Progenitor cell of endocrine pancreas (in vitro differentiated cells): ENCODE results near the gene CLTB. TPM values are rescaled to one million over a fixed set of nuclear protein-coding genes. Genes with fewer than 3 reads are reported as not detected.

ENCODE experiments used
- DNase-seq: peaks from one replicate; pipeline ENCODE4 v3.0.0; 2021; ENCODE audit warnings: low spot score; ENCODE audit not compliant: unreplicated experiment
- H3K27ac Mint-ChIP-seq: 2 replicates; pipeline ENCODE4 v1.8.0; 2021; ENCODE audit warnings: mild to moderate bottlenecking, moderate library complexity, mixed read lengths
- H3K27me3 Mint-ChIP-seq: 2 replicates; pipeline ENCODE4 v1.8.0; 2021; ENCODE audit warnings: mixed read lengths
- H3K36me3 Mint-ChIP-seq: 2 replicates; pipeline ENCODE4 v1.8.0; 2022; ENCODE audit warnings: mixed read lengths; ENCODE audit not compliant: insufficient read depth
- H3K4me1 Mint-ChIP-seq: 2 replicates; pipeline ENCODE4 v1.8.0; 2021; ENCODE audit warnings: low read depth, mixed read lengths
- H3K4me3 Mint-ChIP-seq: 2 replicates; pipeline ENCODE4 v1.8.0; 2021; ENCODE audit warnings: low read depth, mild to moderate bottlenecking, moderate library complexity, mixed read lengths
- H3K9me3 Mint-ChIP-seq: 2 replicates; pipeline ENCODE4 v1.8.0; 2021; ENCODE audit warnings: low read depth, mixed read lengths
- long read RNA-seq: library from polyadenylated mRNA; unstranded; transcript quantifications from one replicate; pipeline ENCODE4 v2.0.0, GENCODE V29; 2020
- total RNA-seq: library from RNA; stranded (reverse); gene quantifications from 2 replicates; pipeline ENCODE4 v1.2.1, GENCODE V29; 2021
- TF ChIP-seq, protein P1 (sequence below): fragments of 200-600 bp; sonication (generic); IDR thresholded peaks from one replicate; pipeline ENCODE4 v1.5.0; 2021; ENCODE audit warnings: antibody characterized with exemption, mild to moderate bottlenecking; ENCODE audit not compliant: unreplicated experiment

Gene CLTB, protein sequence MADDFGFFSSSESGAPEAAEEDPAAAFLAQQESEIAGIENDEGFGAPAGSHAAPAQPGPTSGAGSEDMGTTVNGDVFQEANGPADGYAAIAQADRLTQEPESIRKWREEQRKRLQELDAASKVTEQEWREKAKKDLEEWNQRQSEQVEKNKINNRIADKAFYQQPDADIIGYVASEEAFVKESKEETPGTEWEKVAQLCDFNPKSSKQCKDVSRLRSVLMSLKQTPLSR
- 27.9 and 29.1 TPM in 2 replicates for total RNA-seq
- long read RNA-seq, result 0 reads

DNA sequence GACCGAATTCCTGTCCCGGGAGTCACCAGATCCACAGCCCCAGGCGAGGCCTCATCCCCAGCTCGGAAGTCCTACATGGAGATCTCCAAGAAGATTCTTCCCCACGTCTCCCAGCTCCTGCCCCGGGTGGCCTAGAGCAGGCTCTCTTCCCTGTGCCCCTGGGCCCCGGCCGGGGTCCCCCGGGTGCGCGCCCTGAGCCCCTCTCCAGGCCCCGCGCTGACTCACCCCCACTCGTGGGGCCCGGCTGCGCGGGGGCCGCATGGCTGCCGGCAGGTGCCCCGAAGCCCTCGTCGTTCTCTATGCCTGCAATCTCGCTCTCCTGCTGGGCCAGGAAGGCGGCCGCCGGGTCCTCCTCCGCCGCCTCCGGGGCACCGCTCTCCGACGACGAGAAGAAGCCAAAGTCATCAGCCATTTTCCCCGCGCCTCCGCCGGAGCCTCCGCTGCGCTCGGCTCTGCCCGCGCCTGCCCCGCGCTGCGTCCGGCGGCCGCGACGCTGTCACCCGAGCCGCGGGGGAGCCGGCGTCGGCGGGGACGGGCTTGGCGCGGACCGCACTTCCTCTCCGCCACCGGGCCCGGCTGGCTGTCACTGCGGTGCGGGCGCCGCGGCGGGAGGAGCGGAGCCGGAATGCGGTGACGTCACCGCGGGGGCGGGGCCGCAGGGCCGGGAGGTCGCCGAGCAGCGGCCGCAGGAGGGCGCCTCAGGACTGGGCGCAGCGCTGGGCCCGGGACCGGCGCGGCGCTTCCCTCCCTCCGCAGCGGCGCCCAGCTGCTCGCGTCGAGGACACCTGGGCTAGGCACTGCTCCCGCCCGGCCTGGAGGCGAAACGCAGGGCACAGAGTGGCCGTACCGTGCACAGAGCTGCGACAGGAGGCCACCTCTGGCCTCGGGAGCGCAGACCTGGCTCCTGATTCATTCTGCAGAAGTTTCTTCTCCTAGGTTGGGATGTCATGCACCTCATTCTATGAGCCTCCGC lies at the start of gene CLTB:
Gene CLTB (minus strand): TSS at position 588 of the 973 bp plus-strand sequence. CDS start 176 bp downstream, at position 412.
- no peaks in the 10 kb centered on the region for H3K4me1 Mint-ChIP-seq
- DNase-seq, result peak; percentile 91
- peak within 1 kb of the TSS; percentile 67 for H3K27ac Mint-ChIP-seq
- H3K9me3 Mint-ChIP-seq, result peaks cover 8% of the 10 kb centered on the region
- TF ChIP-seq, protein P1, sequence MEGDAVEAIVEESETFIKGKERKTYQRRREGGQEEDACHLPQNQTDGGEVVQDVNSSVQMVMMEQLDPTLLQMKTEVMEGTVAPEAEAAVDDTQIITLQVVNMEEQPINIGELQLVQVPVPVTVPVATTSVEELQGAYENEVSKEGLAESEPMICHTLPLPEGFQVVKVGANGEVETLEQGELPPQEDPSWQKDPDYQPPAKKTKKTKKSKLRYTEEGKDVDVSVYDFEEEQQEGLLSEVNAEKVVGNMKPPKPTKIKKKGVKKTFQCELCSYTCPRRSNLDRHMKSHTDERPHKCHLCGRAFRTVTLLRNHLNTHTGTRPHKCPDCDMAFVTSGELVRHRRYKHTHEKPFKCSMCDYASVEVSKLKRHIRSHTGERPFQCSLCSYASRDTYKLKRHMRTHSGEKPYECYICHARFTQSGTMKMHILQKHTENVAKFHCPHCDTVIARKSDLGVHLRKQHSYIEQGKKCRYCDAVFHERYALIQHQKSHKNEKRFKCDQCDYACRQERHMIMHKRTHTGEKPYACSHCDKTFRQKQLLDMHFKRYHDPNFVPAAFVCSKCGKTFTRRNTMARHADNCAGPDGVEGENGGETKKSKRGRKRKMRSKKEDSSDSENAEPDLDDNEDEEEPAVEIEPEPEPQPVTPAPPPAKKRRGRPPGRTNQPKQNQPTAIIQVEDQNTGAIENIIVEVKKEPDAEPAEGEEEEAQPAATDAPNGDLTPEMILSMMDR, result peak; percentile 81
- peak within 1 kb of the TSS; percentile 72 for H3K4me3 Mint-ChIP-seq
- peaks cover 1% of the 10 kb centered on the region for H3K36me3 Mint-ChIP-seq
- no peaks in the 10 kb centered on the region for H3K27me3 Mint-ChIP-seq

DNA sequence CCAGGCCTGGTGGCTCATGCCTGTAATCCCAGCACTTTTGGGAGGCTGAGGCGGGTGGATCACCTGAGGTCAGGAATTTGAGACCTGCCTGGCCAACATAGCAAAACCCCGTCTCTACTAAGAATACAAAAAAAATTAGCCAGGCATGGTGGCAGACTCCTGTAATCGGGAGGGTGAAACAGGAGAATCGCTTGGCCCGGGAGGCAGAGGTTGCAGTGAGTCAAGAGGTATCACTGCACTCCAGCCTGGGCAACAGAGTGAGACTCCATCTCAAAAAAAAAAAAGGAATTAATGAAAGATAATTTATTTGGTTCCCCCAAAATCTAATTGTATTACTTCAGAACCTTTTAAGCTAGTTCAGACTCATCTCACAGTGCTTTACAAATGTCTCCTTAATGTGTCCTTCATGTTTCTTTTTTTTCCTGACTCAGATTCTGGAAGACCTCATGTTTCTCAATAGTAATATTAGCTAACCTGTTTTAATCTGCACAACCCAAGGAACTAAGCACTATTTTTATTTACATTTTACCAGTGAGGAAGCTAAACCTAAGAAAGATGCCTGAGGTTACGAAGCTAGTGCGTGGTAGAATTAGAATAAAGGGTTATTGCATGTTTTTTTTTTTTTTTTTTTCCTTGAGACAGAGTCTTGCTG lies 46.9 kb upstream of the CLTB start:
- H3K4me3 Mint-ChIP-seq, result no peak overlapping the region
- H3K9me3 Mint-ChIP-seq, result no peaks in the 10 kb centered on the region
- H3K27ac Mint-ChIP-seq, result no peak overlapping the region
- H3K27me3 Mint-ChIP-seq, result no peaks in the 10 kb centered on the region
- peaks cover 13% of the 10 kb centered on the region for H3K4me1 Mint-ChIP-seq
- H3K36me3 Mint-ChIP-seq, result peaks cover 7% of the 10 kb centered on the region
- TF ChIP-seq, protein P1, result no peak
- no peak for DNase-seq

DNA sequence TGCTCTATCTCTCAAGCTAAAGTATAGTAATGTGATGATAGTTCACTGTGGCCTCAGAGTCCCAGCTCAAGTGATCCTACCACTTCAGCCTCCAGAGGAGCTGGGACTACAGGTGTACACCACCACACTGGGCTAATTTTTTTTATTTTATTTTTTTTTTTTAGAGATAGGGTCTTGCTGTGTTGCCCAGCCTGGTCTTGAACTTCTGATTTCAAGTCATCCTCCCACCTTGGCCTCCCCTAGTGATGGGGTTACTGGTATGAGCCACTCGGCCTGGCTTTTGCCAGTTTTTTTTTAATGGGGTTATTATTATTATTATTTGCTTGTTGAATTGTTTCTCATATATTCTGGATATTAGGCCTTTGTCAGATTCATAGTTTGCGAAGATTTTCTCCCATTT lies 45.0 kb upstream of the CLTB start:
- H3K4me1 Mint-ChIP-seq, result peaks cover 8% of the 10 kb centered on the region
- H3K9me3 Mint-ChIP-seq, result no peaks in the 10 kb centered on the region
- no peak overlapping the region for H3K4me3 Mint-ChIP-seq
- TF ChIP-seq, protein P1, result no peak
- H3K27ac Mint-ChIP-seq, result no peak overlapping the region
- no peaks in the 10 kb centered on the region for H3K27me3 Mint-ChIP-seq
- peaks cover 6% of the 10 kb centered on the region for H3K36me3 Mint-ChIP-seq
- no peak for DNase-seq

DNA sequence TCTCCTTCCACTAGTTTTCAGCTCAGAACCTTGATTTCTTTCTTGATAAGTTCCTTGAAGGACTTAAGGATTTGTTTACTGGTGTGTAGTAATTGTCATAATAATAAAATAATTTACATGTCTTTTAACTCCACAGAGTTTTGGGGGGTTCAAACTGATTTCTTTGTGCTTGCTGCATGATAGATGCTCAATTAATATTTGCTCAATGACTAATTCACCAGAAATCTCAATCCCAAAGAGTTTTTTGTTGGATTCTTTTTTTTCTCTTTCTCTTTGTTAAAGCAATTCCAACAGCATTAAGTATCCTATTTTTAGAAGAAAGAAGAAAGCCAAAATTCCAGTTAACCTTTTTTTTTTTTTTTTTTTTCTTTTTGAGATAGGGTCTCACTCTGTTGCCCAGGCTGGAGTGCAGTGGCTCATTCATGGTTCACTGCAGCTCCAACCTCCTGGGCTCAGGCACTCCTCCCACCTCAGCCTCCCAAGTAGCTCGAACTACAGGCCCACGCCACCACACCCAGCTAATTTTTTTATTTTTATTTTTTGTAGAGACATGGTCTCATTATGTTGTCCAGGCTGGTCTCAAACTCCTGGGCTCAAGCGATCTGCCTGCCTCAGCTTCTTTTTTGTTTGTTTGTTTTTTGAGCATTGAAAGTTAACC lies 42.7 kb upstream of the CLTB start:
- peaks cover 7% of the 10 kb centered on the region for H3K36me3 Mint-ChIP-seq
- TF ChIP-seq, protein P1, result no peak
- DNase-seq, result no peak
- no peak overlapping the region for H3K27ac Mint-ChIP-seq
- H3K4me3 Mint-ChIP-seq, result no peak overlapping the region
- no peaks in the 10 kb centered on the region for H3K27me3 Mint-ChIP-seq
- H3K4me1 Mint-ChIP-seq, result no peaks in the 10 kb centered on the region
- no peaks in the 10 kb centered on the region for H3K9me3 Mint-ChIP-seq
